IMR-90 (cell line): Measurements from ENCODE around the gene ERP27. TPM values are rescaled to one million over a fixed set of nuclear protein-coding genes. Genes with fewer than 3 reads are reported as not detected.

Source experiments
- ATAC-seq: fragments of 200-7000 bp; cut with Tn5 transposase; 2 replicates; pipeline ENCODE4 v1.9.1; 2020; ENCODE audit warnings: low read depth, mild to moderate bottlenecking, moderate library complexity
- BruUV-seq: library from RNA; stranded (reverse); fragments of 400-500 nt; replicated peaks from 2 replicates; lab custom pipeline; 2021; lab: Mats Ljungman, UMichigan
- CTCF ChIA-PET: fragments of 300-600 bp; formaldehyde crosslinking; extraction: SDS; loops from one replicate; lab custom pipeline; 2021; ENCODE audit warnings: antibody characterized with exemption; lab: Yijun Ruan, JAX
- POLR2A ChIA-PET: fragments of 300-600 bp; sonication (Branson Sonifier 250); formaldehyde crosslinking; loops from one replicate; lab custom pipeline; 2022; ENCODE audit warnings: antibody characterized with exemption; ENCODE audit not compliant: unreplicated experiment; lab: Charles Lee
- DNase-seq: peaks from one replicate; pipeline ENCODE4 v3.0.0; 2013
- H2AFZ ChIP-seq: replicated peaks from 2 replicates; pipeline ENCODE3; 2013; ENCODE audit warnings: low read length, mild to moderate bottlenecking; ENCODE audit not compliant: poor library complexity
- H2AK5ac ChIP-seq: 2 replicates; pipeline ENCODE4 v1.6.1; 2013; ENCODE audit warnings: low read depth, low read length, inconsistent platforms
- H2AK9ac ChIP-seq: replicated peaks from 2 replicates; pipeline ENCODE3; 2013; ENCODE audit warnings: mild to moderate bottlenecking, low read depth, low read length, moderate library complexity; ENCODE audit not compliant: poor library complexity
- H2BK120ac ChIP-seq: 2 replicates; pipeline ENCODE4 v1.6.1; 2013; ENCODE audit warnings: low read depth, low read length, inconsistent platforms
- H2BK15ac ChIP-seq: 3 replicates; pipeline ENCODE4 v1.6.1; 2013; ENCODE audit warnings: low read depth, low read length, inconsistent platforms
- H2BK20ac ChIP-seq: 2 replicates; pipeline ENCODE4 v1.6.1; 2013; ENCODE audit warnings: low read depth, mild to moderate bottlenecking, inconsistent platforms, low read length, moderate library complexity
- H2BK5ac ChIP-seq: 2 replicates; pipeline ENCODE4 v1.6.1; 2013; ENCODE audit warnings: mild to moderate bottlenecking, low read depth, low read length, inconsistent platforms; ENCODE audit not compliant: poor library complexity, severe bottlenecking
- H3K14ac ChIP-seq: replicated peaks from 2 replicates; pipeline ENCODE4 v1.6.1; 2013; ENCODE audit warnings: low read depth, low read length, inconsistent platforms
- H3K18ac ChIP-seq: 2 replicates; pipeline ENCODE4 v1.6.1; 2013; ENCODE audit warnings: low read depth, low read length, control low read depth
- H3K23ac ChIP-seq: 2 replicates; pipeline ENCODE4 v1.6.1; 2013; ENCODE audit warnings: low read depth, low read length, inconsistent platforms
- H3K27ac ChIP-seq: 2 replicates; pipeline ENCODE4 v1.5.1; 2013; ENCODE audit warnings: mild to moderate bottlenecking, control low read depth, low read length; ENCODE audit not compliant: insufficient read depth
- H3K27me3 ChIP-seq: 2 replicates; pipeline ENCODE4 v1.6.1; 2013; ENCODE audit warnings: low read length; ENCODE audit not compliant: control insufficient read depth, insufficient read depth
- H3K36me3 ChIP-seq: 2 replicates; pipeline ENCODE4 v1.6.1; 2013; ENCODE audit warnings: low read length, mixed read lengths; ENCODE audit not compliant: control insufficient read depth, insufficient read depth
- H3K4ac ChIP-seq: 2 replicates; pipeline ENCODE4 v1.6.1; 2013; ENCODE audit warnings: low read depth, low read length, inconsistent platforms
- H3K4me1 ChIP-seq: 2 replicates; pipeline ENCODE4 v1.6.1; 2013; ENCODE audit warnings: low read length, mixed read lengths; ENCODE audit not compliant: control insufficient read depth, insufficient read depth
- H3K4me2 ChIP-seq: 2 replicates; pipeline ENCODE4 v1.6.1; 2013; ENCODE audit warnings: low read depth, mild to moderate bottlenecking, control low read depth, low read length, moderate library complexity
- H3K4me3 ChIP-seq: 2 replicates; pipeline ENCODE4 v1.5.1; 2013; ENCODE audit warnings: low read depth, mild to moderate bottlenecking, control low read depth, low read length, moderate library complexity; ENCODE audit not compliant: insufficient read depth
- H3K56ac ChIP-seq: 2 replicates; pipeline ENCODE4 v1.6.1; 2013; ENCODE audit warnings: low read length, inconsistent platforms; ENCODE audit not compliant: insufficient read depth; ENCODE audit errors: extremely low read depth
- H3K79me1 ChIP-seq, 2 experiments: 2 replicates each; pipeline ENCODE4 v1.6.1; 2013; ENCODE audit warnings: low read length in 2 of 2, inconsistent platforms in 1 of 2, low read depth in 1 of 2
- H3K9ac ChIP-seq: 2 replicates; pipeline ENCODE4 v1.6.1; 2013; ENCODE audit warnings: low read depth, low read length, control low read depth
- H3K9me1 ChIP-seq: 2 replicates; pipeline ENCODE4 v1.6.1; 2013; ENCODE audit warnings: low read length, inconsistent platforms; ENCODE audit not compliant: insufficient read depth
- H3K9me3 ChIP-seq: 2 replicates; pipeline ENCODE4 v1.6.1; 2013; ENCODE audit warnings: low read length; ENCODE audit not compliant: control insufficient read depth, insufficient read depth
- H4K20me1 ChIP-seq: 2 replicates; pipeline ENCODE4 v1.6.1; 2013; ENCODE audit warnings: low read length, inconsistent platforms; ENCODE audit not compliant: insufficient read depth
- H4K5ac ChIP-seq: 2 replicates; pipeline ENCODE4 v1.6.1; 2013; ENCODE audit warnings: mild to moderate bottlenecking, low read depth, low read length, control low read depth
- H4K8ac ChIP-seq, 2 experiments: 2 replicates each; pipeline ENCODE4 v1.6.1; 2013; ENCODE audit warnings: low read depth in 2 of 2, low read length in 2 of 2, control low read depth in 1 of 2, inconsistent platforms in 1 of 2
- H4K91ac ChIP-seq: 2 replicates; pipeline ENCODE4 v1.6.1; 2013; ENCODE audit warnings: low read depth, low read length, inconsistent platforms; ENCODE audit not compliant: insufficient read depth
- MXI1 ChIP-seq: IDR thresholded peaks from 2 replicates; pipeline ENCODE4 v1.6.1; 2012; ENCODE audit warnings: low read depth, mild to moderate bottlenecking, low read length, moderate library complexity, borderline replicate concordance
- NFE2L2 ChIP-seq: fragments of 150-350 bp; IDR thresholded peaks from 2 replicates; pipeline ENCODE4 v1.6.1; 2016; ENCODE audit warnings: low read depth, mild to moderate bottlenecking, low read length
- RFX5 ChIP-seq: IDR thresholded peaks from 2 replicates; pipeline ENCODE4 v1.8.0; 2012; ENCODE audit warnings: low read depth, mild to moderate bottlenecking, low read length, moderate library complexity
- SMC3 ChIP-seq: fragments of 150-350 bp; IDR thresholded peaks from 2 replicates; pipeline ENCODE4 v1.6.1; 2016; ENCODE audit warnings: low read depth, mild to moderate bottlenecking, antibody characterized with exemption, low read length, moderate library complexity
- WGBS, 2 experiments: methylation state at CpG; one replicate each; pipeline versions ENCODE4 v1.1.5 to v1.1.7; 2013; ENCODE audit warnings: missing lambda C conversion rate in 2 of 2; ENCODE audit not compliant: insufficient read length in 1 of 2; ENCODE audit errors: extremely low coverage in 2 of 2; 5-methylcytosine and 5-hydroxymethylcytosine counted together
- dilution Hi-C: fragments of 300-500 bp; cut with HindIII; formaldehyde crosslinking; loops from one replicate; pipeline ENCODE4 v1.14.3; 2018; ENCODE audit warnings: low sequenced_read_pairs; ENCODE audit not compliant: unreplicated experiment
- in situ Hi-C: fragments of 300-500 bp; cut with MboI; formaldehyde crosslinking; loops from 3 replicates; pipeline ENCODE4 v1.14.3; 2019; ENCODE audit warnings: low sequenced_read_pairs, inconsistent platforms, mixed read lengths
- intact Hi-C: fragments of 100-400 bp; cut with micrococcal nuclease; formaldehyde crosslinking; loops from 2 replicates; pipeline ENCODE4 v1.10.0; 2022
- polyA plus RNA-seq, 3 experiments: library from polyadenylated mRNA; depleted of rRNA; stranded (reverse); fragments of >200 nt; gene quantifications; 2 replicates each; pipeline ENCODE4 v1.2.3, GENCODE V29; 2012; ENCODE audit warnings: low replicate concordance in 1 of 3
- total RNA-seq: library from RNA; depleted of rRNA; stranded (reverse); fragments of >200 nt; gene quantifications from 2 replicates; pipeline ENCODE4 v1.2.3, GENCODE V29; 2012
- TF ChIP-seq, protein P1 (sequence below): conservative IDR thresholded peaks from 2 replicates; pipeline ENCODE4 v1.5.1; 2012; ENCODE audit warnings: mild to moderate bottlenecking, low read depth, low read length, improper control_type of control experiment

ERP27 gene
- total and polyA plus RNA-seq, 2 of the 4 experiments (the other 2 are of a cell fraction), result not detected

DNA sequence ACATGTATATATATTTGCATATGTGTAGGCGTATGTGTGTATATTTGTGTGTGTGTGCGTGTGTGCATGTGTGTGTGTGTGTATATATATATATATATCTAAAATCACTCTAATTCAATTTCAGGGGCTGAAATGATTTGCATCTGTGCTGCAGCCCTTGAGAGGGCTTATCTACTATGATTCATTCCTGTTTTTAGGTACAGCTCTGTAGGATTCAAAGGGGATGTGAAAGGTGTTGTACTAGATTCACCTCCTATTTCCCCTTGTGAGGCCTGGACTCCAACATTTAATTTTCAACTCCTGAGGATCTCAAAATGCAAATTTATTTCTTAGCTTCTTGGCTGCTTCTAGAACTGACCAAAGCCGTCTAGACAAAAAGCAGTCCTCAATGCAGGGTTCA, 11.1 kb downstream of the ERP27 start:
- intact Hi-C loops, result no loop called here

More for the DNA sequence above, 11.1 kb downstream of the ERP27 start:
- in situ Hi-C loops (no loop called here), dilution Hi-C loops (no loop called here)
- no peak overlapping the region for H4K5ac ChIP-seq
- H3K56ac ChIP-seq, result no peak overlapping the region
- no peak overlapping the region for H3K27ac ChIP-seq
- H3K79me1 ChIP-seq, result no peaks in the 10 kb centered on the region
- DNase-seq (no peak), ATAC-seq (no peak)
- no peak overlapping the region for H2BK5ac ChIP-seq
- H3K4me2 ChIP-seq, result no peak overlapping the region
- H3K9me3 ChIP-seq, result no peaks in the 10 kb centered on the region
- H4K8ac ChIP-seq, result no peak overlapping the region
- TF ChIP-seq SMC3 (no peak), NFE2L2 (no peak), RFX5 (no peak), MXI1 (no peak)
- TF ChIP-seq, protein P1, sequence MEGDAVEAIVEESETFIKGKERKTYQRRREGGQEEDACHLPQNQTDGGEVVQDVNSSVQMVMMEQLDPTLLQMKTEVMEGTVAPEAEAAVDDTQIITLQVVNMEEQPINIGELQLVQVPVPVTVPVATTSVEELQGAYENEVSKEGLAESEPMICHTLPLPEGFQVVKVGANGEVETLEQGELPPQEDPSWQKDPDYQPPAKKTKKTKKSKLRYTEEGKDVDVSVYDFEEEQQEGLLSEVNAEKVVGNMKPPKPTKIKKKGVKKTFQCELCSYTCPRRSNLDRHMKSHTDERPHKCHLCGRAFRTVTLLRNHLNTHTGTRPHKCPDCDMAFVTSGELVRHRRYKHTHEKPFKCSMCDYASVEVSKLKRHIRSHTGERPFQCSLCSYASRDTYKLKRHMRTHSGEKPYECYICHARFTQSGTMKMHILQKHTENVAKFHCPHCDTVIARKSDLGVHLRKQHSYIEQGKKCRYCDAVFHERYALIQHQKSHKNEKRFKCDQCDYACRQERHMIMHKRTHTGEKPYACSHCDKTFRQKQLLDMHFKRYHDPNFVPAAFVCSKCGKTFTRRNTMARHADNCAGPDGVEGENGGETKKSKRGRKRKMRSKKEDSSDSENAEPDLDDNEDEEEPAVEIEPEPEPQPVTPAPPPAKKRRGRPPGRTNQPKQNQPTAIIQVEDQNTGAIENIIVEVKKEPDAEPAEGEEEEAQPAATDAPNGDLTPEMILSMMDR, result no peak
- no peak overlapping the region for H3K4me3 ChIP-seq
- no peak overlapping the region for H2BK120ac ChIP-seq
- no peaks in the 10 kb centered on the region for H3K36me3 ChIP-seq
- no peak overlapping the region for H4K91ac ChIP-seq
- CTCF ChIA-PET, result no interaction called here
- no peak overlapping the region for H3K14ac ChIP-seq
- 100% methylated on average over 1 of the region's 3 CpGs; no CpG with 5 or more reads in 1 of the 2 experiments for WGBS, 2 experiments
- H2AFZ ChIP-seq, result no peak overlapping the region
- no peak overlapping the region for H3K18ac ChIP-seq
- no peak overlapping the region for H2AK9ac ChIP-seq
- no peaks in the 10 kb centered on the region; the same call in 1 of the 2 replicates for H3K9me1 ChIP-seq
- no peak overlapping the region for H3K4ac ChIP-seq
- no peak overlapping the region for H3K23ac ChIP-seq
- H2BK15ac ChIP-seq, result no peak overlapping the region
- H3K27me3 ChIP-seq, result no peaks in the 10 kb centered on the region
- H2BK20ac ChIP-seq, result no peak overlapping the region
- no peak overlapping the region for H2AK5ac ChIP-seq
- H3K4me1 ChIP-seq, result peaks cover 4% of the 10 kb centered on the region
- H3K9ac ChIP-seq, result no peak overlapping the region
- H4K20me1 ChIP-seq, result no peaks in the 10 kb centered on the region
- POLR2A ChIA-PET, result no interaction called here
- BruUV-seq, result no TSS peak
